ENCODE results near the gene ABCA5.

ABCA5 gene

GRCh38 chr17:69250641-69251040 lies 76.3 kb downstream of the ABCA5 start:
- no peak for DNase-seq

GRCh38 chr17:69246726-69247375 lies 80.1 kb downstream of the ABCA5 start:
- DNase-seq, result no peak

GRCh38 chr17:69246202-69246601 lies 80.7 kb downstream of the ABCA5 start:
- no peak for DNase-seq

- DNase-seq, result no peak
Observed at GRCh38 chr17:69245617-69246016, 81.3 kb downstream of the ABCA5 start.

- DNase-seq, result no peak
Observed at GRCh38 chr17:69239611-69240600, 87.0 kb downstream of the ABCA5 start.

- no peak for DNase-seq
Observed at GRCh38 chr17:69236946-69237345, 90.0 kb downstream of the ABCA5 start.

- no peak for DNase-seq
Observed at GRCh38 chr17:69236464-69236863, 90.5 kb downstream of the ABCA5 start.

- DNase-seq, result peak; percentile 81
Observed at GRCh38 chr17:69235338-69236058, 91.4 kb downstream of the ABCA5 start.

GRCh38 chr17:69232650-69233049 lies 94.3 kb downstream of the ABCA5 start:
- DNase-seq, result no peak

- no peak for DNase-seq
Observed at GRCh38 chr17:69231521-69231920, 95.4 kb downstream of the ABCA5 start.

GRCh38 chr17:69230939-69231338 lies 96.0 kb downstream of the ABCA5 start:
- no peak for DNase-seq

GRCh38 chr17:69228576-69228975 lies 98.4 kb downstream of the ABCA5 start, which contains the start of gene ABCA10:
TSS of gene ABCA10 (minus strand) at chr17:69228824. CDS start at chr17:69225358, 3,466 bp downstream.
- DNase-seq, result no peak

- DNase-seq, result no peak
Observed at GRCh38 chr17:69228018-69228417, 98.9 kb downstream of the ABCA5 start.

GRCh38 chr17:69227541-69227940 lies 99.4 kb downstream of the ABCA5 start:
- DNase-seq, result no peak

- no peak for DNase-seq
Observed at GRCh38 chr17:69223809-69224208, 103.1 kb downstream of the ABCA5 start.

- DNase-seq, result no peak
Observed at GRCh38 chr17:69222707-69223258, 104.2 kb downstream of the ABCA5 start.

GRCh38 chr17:69220098-69220497 lies 106.8 kb downstream of the ABCA5 start:
- DNase-seq, result no peak

GRCh38 chr17:69218986-69219385 lies 107.9 kb downstream of the ABCA5 start:
- DNase-seq, result no peak

- DNase-seq, result no peak
Observed at GRCh38 chr17:69213059-69213813, 113.7 kb downstream of the ABCA5 start.

GRCh38 chr17:69208640-69209039 lies 118.3 kb downstream of the ABCA5 start:
- DNase-seq, result no peak

- no peak for DNase-seq
Observed at GRCh38 chr17:69207151-69207550, 119.8 kb downstream of the ABCA5 start.

GRCh38 chr17:69198238-69198637 lies 128.7 kb downstream of the ABCA5 start:
- no peak for DNase-seq
